Measurements from ENCODE around the gene ETDC.
"Not testable (repeated sequence)": the region's sequence is repeated elsewhere in the genome, so short reads cannot be mapped to it uniquely, and the experiment has no call there.

Gene ETDC

DNA sequence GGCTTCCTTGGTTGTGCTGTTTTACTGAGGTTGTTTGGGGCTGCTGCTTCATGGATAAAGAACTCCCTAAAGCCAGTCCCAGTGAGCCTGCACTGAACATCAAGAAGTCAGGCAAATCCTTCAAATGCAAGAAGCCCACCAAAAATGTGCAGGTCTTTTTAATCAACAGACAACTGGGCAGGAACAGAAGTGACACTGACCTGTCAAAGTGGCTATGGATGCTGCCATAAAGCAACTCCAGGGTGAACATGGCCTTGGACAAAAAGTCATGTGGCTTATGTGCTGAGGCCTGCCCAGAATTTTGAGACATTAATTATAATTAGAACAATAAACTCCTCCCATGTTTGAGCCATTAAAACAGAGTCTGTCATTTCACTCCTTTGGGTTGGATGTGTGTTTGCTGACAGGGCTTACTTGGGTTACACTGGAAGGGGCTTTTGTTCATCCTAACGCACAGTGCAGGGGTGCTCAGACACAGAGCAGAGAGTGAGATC, at the start of gene ETDC:
Gene ETDC, plus strand, starts transcription at position 51 of the 494 bp plus-strand sequence. Its CDS starts 0 bp downstream, at position 51.
- DNase-seq (ENCODE audit: low spot score), result no peak

DNA sequence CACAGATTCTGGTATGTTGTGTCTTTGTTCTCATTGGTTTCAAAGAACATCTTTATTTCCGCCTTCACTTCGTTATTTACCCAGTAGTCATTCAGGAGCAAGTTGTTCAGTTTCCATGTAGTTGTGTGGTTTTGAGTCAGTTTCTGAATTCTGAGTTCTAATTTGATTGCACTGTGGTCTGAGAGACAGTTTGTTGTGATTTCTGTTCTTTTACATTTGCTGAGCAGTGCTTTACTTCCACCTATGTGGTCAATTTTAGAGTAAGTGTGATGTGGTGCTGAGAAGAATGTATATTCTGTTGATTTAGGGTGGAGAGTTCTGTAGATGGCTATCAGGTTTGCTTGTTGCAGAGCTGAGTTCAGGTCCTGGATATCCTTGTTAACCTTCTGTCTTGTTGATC, 48.3 kb upstream of the ETDC start:
- not testable (repeated sequence) for DNase-seq (ENCODE audit: low spot score)

DNA sequence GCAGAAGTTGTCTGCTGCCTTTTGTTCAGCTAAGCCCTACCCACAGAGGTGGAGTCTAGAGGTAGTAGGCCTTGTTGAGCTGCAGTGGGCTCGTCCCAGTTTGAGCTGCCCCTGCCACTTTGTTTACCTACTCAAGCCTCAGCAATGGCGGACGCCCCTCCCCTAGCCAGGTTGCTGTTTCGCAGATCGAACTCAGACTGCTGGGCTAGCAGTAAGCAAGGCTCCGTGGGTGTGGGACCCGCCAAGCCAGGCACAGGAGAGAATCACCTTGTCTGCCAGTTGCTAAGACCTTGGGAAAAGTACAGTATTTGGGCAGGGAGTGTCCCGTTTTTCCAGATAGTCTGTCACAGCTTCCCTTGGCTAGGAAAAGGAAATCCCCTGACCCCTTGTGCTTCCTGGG, 45.9 kb upstream of the ETDC start:
- not testable (repeated sequence) for DNase-seq (ENCODE audit: low spot score)

DNA sequence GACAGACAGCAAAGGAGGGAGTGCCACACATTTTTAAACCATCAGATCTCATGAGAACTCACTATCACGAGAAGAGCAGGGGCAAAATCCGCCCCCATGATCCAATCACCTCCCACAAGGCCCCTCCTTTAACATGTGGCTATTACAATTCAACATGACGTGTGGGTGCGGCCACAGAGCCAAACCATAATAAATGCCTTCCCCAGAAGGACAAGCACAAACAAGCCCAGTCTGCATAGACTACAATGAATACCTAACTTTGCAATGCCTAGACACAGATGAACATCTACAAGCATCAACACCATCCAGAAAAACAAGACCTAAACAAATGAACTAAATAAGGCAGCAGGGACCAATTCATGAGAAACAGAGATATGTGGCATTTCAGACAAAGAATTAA, 45.1 kb upstream of the ETDC start:
- DNase-seq (ENCODE audit: low spot score), result no peak

DNA sequence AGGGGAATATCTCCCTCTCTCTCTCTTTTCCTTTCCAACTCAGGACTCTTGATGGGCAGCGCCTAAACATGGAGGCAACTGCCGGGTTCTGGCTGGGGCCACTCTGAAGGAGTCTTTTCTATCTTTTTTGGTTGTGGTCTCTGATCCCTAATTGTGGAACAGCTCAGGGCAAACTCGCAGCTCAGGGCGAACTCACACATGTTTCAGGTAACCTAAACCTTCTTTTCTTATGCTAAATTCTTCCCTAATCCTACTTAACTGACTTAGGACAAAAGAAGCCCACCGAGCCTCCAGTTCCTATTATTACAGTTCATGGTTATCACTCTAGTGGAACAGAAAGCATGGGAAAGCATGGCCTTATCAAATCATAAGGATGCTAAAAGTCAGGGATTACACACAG, 36.1 kb upstream of the ETDC start:
- no peak for DNase-seq (ENCODE audit: low spot score)

DNA sequence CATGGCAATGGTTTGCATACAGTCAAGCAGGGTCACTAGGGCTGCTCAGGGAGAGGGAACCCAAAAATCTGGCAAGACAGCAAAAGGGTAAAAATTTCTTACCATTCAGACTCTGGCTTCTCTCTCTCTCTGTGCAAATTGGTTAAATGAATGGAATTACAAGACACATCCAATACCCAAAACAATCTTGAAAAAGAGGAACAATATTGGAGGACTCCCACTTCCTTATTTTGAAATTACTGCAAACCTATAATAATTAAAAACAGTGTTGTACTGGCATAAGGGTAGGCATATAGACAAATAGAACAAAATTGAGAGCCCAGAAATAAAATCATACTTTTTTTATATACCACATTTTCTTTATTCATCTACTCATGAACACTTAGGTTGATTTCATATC, 33.3 kb upstream of the ETDC start:
- DNase-seq (ENCODE audit: low spot score), result no peak

DNA sequence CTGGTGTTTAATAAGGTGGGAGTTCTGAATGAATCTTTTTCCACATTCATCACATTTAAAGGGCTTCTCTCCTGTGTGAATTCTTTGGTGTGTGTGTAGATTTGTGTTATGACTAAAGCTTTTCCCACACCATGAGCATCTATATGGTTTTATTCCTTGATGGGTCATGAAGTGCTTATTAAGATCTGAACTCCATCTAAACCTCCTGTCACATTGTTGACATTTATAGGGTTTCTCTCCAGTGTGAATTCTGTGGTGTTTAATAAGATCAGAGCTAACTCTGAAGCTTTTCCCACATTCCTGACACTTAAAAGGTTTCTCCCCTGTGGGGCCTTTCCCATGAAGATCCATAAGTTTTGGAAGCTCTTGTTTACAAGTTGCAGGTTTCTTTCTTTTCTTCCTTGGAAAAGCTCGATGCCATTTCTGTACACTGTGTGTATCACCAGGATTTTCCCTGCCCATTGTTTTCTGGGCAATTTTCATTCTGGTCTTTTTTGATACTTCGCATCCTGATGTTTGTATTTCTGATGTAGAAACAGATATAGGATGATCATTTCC, 21.9 kb upstream of the ETDC start:
- no peak for DNase-seq (ENCODE audit: low spot score)

DNA sequence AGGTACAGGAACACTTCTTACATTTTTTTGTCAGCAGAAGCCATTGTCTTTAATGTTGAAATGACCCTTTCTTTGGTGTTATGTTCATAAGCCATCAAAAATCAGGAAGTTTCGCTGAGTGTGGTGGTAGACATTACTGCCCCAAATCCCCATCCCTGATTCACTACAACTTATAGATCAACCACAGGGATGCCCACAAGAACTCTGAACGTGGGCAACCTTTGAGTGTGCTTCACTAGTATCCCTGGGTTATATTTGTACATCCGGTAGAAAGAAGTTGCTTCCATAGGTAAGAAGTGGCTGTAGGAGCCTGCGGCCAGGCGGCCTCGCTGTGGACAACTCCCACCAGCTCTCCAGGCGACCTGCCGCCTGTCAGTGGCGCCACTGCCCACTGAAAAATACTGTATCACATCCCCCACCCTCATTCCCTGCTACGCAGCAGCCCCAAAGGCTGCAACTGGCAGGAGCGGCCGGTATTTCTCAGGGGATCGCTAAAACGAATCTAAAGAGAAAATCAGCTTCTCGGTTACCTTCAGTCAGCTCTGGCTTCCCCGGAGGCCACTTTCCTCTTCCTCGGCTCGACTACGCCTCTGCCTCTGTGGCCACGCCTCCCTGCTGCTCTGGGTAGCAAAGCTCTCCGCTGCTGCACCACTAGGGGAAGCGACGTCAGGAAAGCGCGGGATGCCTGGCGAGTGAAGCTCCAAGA, 13.9 kb upstream of the ETDC start:
- DNase-seq (ENCODE audit: low spot score), result no peak

DNA sequence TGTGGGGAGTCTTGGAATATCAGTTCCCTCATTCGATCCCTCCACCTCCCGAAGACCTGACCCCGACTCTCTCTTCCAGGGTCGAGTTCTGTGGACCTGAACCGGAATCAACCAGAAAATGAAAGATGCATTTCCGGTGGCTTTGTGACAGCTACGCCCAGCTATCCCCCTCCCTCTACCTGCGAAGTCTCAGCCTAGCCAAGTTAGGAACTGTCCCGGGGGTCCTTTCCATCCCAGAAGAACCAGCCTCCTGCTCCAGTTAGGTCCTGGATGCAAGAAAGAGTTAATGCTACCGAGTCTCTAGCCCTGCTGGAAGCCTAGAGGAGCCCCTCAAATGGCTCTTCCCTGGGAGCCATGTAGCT, 13.4 kb upstream of the ETDC start:
- DNase-seq (ENCODE audit: low spot score), result no peak

DNA sequence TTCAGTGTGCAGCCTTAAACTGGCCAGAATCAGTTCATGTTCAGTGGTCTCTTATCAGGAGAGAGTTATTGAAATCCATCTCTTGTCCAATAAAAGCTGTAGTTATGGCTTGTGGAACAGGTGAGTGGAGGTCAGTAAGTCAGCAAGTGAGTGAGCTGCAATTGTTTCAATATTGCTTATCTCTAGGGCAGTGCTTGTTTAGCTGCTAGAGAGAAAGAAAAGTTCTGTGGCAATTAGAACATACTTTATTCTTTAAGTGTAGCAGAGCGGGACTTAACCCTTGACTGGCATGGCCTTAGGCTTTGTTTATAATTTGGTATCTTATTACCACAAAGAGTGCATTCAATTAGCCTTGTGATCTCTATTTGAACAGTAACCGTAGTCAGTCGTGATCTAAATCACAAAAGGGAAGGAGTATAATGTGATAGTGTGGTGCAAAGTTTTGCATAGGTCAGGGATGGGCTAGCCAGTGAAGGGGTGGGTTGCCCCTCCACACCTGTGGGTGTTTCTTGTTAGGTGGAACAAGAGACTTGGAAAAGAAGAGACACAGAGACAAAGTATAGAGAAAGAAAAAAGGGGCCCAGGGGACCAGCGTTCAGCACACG, 6.9 kb upstream of the ETDC start:
- no peak for DNase-seq (ENCODE audit: low spot score)

DNA sequence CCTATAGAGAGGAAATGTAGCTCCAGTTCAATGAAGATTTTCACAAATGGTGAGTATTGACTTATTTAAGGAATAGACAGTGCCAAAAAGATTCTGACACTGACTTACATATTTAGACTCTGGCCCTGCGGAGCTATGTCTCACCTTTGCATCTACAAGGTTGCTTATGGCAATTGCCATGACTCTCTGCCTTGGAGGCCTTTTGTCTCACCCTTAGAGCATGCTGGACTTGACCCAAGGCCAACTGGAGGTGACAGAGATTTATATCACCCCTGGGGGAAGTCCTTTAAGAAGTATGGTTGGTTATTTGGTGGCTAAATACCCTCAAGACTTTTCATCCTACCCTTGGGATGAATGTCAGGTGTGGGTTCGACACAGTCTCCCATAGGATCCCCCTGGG, 4.5 kb upstream of the ETDC start:
- no peak for DNase-seq (ENCODE audit: low spot score)

DNA sequence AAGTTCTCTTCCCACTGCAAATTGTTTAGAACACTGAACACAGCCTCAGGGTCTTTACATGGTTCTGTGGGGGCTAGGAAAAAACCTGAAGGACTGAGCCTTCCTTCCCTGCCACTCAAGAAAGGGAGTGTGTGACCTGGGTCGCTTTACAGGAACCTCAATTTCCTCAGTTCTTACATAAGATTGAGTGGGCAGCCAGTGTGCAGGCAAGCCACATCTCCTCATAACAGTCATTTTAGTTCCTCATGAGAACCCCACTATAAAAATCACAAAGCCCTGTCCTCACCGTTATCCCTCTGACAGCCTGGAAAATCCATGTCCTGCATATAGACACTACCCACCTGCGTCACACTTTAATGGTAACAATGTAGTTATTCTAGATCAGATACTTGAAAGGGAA, 2.1 kb upstream of the ETDC start:
- no peak for DNase-seq (ENCODE audit: low spot score)

DNA sequence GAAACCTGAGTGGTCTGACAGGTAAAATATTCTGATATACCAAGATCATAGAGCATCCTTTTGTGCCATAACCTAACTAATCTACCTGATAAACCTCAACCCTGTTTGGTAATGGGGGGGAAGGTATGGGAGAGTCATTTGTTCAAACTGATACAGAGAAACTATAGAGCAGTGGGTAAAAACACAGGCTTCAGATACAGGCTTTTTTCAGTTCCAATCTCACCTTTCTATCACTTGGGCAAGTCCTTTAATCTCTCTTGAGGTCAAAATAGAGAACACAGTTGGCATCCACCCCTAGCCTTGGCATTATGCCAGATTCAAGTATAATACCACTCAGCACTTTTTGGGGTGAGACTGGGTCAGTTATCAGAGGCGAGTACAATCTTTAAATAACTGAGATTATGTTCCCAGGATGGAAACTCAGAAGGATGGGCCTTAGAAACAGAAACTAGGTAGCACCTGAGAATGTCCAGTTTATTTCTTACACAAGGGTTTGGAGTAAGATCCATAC, 880 bp upstream of the ETDC start:
- no peak for DNase-seq (ENCODE audit: low spot score)

DNA sequence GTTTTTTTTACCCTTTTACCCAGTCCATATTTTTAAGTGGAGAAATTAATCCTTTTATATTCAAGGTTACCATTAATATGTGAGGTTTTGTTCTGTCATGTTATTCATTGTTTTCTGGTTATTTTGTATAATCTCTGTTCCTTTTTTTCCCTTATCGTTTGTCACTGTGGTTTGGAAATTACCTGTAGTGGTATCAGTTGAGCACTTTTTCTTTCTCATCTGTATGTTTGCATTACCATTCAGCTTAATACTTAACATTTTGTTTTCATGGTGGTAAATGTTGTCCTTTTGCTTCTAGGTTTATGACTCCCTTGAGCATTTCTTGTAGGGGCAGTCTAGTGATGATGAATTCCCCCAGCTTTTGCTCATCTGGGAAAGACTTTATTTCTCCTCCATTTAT, 6.6 kb downstream of the ETDC start:
- no peak for DNase-seq (ENCODE audit: low spot score)

DNA sequence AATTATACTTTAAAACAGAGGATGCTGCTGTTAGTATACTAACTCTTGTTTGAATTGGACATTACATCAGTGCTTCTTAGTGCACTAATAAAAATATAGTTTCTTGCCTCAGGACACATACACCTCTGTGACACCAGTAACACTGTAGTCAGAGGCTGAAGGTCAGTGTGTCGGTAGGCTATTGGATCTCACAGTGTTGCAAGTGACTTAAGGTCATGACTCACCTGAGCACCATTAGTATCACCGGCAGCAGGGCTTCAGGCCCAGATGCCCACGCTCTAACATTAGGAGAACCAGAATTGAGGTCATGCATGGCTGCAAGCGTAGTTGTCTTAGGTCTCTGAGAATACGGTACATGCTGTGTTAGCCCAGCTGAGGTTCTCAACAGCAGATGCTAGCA, 15.2 kb downstream of the ETDC start:
- no peak for DNase-seq (ENCODE audit: low spot score)

DNA sequence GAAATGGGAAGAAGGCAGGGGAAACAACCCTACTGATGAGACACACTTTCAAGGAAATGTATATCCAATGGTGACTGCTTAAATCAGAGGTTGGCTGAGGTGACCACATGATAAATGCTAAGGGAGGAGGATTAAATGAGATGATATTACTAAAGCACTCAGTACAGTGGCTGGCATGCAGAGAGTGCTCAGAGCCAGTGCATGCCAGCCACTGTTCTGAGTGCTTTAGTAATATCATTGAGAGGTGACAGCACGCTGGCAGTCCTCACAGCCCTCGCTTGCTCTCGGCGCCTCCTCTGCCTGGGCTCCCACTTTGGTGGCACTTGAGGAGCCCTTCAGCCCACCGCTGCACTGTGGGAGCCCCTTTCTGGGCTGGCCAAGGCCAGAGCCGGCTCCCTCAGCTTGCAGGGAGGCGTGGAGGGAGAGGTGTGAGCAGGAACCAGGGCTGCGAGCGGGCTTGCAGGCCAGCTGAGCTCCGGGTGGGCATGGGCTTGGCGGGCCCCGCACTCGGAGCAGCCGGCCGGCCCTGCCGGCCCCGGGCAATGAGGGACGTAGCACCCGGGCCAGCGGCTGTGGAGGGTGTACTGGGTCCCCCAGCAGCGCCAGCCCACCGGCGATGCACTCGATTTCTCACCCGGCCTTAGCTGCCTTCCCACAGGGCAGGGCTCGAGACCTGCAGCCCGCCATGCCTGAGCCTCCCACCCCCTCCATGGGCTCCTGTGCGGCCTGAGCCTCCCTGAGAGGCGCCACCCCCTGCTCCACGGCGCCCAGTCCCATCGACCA, 15.9 kb downstream of the ETDC start:
- DNase-seq (ENCODE audit: low spot score), result not testable (repeated sequence)

DNA sequence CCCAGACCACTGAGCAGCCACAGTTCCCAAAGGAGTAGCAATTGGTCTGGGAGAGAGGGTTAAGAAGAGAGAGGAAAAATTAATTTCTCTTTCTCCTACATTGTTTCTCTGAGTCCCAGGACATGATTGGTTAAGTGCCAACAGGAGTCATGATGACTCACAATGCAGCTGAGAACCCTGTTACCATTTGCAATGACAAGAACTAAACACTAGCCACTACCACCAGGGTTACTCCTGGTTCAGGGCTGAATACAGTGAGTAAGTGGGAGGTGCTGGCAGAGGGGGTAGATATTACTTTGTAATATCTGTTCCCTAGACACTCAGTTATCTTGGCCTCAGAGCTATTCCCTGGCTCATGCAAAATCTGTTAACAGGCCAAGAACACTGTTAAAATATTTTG, 18.0 kb downstream of the ETDC start:
- no peak for DNase-seq (ENCODE audit: low spot score)

DNA sequence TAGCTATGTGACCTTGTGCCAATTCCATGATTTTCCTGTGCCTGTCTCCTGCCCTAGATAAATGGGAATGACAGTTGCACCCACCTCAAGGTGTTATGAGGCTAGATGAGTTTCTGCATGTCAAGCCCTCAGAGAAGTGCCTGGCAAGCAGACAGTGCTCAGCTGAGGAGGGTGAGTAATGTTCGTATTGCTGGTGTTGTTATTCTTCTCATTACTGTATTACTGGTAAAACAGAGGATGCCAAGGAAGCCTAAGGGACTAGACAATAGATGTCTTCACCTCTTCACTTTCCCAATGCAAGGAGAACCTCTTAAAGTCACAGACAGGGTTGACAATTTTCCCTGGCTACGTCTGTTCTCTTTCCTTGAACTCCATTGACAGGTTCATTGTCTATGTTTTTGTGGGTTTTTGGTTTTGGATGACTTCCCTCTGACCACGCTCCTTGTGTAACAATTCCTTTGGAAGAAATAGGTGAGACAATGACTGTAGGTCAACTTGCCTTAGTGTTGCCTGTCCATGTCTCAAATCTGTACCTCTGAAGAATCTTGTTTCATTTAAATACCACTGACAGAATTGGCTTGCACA, 19.2 kb downstream of the ETDC start:
- no peak for DNase-seq (ENCODE audit: low spot score)

DNA sequence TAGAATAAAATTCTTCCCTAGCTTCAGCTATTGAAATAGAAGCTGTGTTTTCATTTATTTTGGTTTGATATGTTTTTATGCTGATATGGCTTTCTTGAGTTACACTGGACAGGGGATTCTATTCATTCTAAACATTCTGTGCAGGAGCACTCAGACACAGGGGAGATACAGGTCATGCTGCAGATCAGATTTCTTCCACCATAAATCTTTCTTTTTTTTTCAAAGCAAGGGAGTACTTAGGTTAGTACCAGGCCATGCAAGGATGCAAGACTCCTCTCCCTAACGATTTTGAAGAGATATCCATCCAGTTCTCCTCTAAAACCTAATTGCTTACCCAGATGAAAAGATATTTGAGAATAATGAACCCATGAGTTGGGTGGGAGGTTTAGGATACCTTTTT, 21.4 kb downstream of the ETDC start:
- DNase-seq (ENCODE audit: low spot score), result no peak

DNA sequence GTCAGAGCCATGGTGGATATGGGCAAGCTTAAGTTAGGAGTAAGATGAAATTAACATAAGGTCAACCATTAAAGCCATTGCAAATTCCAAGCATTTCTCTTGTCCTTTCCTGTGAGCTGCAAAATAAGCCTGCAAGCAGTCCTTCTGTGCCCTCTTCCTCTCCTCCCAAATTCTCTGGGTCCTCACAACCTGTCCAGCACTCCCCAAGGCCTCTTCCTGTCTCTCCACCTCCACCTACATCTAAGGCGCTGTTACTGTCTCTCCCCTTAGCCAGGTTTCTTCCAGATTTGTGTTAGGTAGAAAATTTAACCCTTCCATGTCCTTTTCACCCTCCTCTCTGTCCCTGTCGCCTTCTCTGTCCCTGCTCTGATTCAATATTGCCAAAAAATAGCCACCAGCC, 22.2 kb downstream of the ETDC start:
- no peak for DNase-seq (ENCODE audit: low spot score)

DNA sequence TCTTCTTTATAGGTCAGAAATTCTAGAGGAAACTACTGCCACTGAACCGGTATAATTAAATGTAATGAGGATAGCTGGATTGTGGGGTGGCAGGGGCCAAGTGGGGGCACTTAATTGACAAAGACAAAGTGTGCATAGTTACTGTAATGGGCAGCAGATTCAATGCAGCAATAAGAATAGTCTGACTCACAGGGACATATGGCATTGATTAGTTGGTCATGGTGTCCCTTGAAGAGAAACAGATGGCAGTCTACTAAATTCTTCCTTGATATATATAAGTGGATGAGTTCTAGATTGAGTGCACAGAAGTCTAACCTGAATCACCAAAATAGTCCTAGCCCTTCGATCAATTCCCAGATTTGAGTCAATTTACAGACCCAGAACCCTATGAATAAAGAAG, 31.6 kb downstream of the ETDC start:
- no peak for DNase-seq (ENCODE audit: low spot score)

DNA sequence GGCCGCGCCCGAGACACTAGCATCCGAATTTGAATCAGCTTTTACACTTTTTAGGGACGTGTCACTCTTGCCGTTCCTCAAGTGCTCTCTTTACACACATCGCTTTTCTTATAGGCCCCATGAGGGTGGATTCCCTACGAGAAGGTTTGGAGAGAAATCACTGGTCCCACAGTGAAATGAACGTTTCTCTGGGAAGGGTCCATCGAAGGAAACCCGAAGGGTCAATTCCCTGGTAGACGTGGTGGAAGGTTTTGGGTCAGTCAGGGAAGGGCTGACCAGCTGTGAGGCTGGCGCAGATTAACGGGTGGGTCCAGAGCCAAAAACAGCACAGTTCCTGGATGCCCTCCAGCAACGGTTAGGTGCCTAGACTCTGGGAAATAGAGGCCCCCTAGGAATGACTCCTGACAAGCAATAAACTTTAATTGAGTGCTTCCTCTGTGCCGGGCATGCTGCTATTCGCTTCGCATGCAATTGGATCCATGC, 35.9 kb downstream of the ETDC start:
- DNase-seq (ENCODE audit: low spot score), result no peak

All from SW480 (cell line).